ENCODE data around the gene SKIC2.

SKIC2 gene

DNA sequence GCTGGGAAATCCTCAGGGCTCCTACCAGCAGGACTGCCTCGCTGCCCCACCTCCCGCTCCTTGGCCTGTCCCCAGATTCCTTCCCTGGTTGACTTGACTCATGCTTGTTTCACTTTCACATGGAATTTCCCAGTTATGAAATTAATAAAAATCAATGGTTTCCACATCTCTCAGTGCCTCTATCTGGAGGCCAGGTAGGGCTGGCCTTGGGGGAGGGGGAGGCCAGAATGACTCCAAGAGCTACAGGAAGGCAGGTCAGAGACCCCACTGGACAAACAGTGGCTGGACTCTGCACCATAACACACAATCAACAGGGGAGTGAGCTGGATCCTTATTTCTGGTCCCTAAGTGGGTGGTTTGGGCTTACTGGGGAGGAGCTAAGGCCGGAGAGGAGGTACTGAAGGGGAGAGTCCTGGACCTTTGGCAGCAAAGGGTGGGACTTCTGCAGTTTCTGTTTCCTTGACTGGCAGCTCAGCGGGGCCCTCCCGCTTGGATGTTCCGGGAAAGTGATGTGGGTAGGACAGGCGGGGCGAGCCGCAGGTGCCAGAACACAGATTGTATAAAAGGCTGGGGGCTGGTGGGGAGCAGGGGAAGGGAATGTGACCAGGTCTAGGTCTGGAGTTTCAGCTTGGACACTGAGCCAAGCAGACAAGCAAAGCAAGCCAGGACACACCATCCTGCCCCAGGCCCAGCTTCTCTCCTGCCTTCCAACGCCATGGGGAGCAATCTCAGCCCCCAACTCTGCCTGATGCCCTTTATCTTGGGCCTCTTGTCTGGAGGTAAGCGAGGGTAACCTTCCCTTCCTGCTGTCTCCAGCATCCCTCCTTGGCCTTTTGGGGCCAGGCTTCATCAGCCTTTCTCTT is 13.2 kb upstream of the SKIC2 start, which contains the start of gene CFB:
CFB (plus strand) TSS at position 589 of the 863 bp plus-strand sequence; CDS start at position 716, 127 bp downstream.
- DNase-seq: no peak
- ATAC-seq: peak; percentile 19

DNA sequence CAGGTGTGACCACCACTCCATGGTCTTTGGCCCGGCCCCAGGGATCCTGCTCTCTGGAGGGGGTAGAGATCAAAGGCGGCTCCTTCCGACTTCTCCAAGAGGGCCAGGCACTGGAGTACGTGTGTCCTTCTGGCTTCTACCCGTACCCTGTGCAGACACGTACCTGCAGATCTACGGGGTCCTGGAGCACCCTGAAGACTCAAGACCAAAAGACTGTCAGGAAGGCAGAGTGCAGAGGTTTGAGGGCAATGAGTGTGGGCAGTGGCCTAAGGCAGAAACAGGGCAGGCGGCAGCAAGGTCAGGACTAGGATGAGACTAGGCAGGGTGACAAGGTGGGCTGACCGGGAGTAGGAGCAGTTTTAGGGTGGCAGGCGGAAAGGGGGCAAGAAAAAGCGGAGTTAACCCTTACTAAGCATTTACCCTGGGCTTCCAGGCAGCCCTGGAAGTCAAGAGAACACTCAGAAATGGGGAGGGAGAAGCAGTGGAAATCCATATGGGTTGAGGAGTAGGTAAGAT is 12.5 kb upstream of the SKIC2 start:
- ATAC-seq: no peak

DNA sequence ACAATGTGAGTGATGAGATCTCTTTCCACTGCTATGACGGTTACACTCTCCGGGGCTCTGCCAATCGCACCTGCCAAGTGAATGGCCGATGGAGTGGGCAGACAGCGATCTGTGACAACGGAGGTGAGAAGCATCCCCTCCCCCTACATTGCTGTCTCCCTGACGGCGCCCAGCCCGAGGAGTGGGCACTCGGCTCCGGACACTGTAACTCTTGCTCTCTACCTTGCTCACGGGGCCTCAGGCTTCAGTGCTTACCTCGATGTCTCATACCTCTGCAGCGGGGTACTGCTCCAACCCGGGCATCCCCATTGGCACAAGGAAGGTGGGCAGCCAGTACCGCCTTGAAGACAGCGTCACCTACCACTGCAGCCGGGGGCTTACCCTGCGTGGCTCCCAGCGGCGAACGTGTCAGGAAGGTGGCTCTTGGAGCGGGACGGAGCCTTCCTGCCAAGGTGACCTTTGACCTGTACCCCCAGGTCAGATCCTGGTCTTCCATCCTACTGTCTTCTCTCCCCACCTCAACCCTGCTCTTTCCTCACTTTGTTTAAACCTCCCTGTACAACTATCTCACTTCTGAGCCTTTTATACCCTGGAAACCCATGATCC is 11.8 kb upstream of the SKIC2 start:
- ATAC-seq (no peak), DNase-seq (no peak)

More for the DNA sequence above, 12.5 kb upstream of the SKIC2 start:
- DNase-seq: no peak

DNA sequence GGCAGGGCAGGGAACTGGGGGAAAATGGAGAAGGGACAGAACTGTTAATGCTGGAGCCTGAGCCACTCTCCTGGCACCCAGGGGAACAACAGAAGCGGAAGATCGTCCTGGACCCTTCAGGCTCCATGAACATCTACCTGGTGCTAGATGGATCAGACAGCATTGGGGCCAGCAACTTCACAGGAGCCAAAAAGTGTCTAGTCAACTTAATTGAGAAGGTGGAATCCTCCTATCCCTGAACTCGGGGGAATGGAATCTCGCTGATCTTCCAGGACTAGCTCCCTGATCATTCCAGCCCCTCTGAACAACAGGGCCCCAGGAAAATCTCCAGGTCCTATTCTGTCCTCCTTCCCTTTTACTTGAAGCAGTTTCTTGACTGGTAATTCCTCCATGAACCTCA is 11.1 kb upstream of the SKIC2 start:
- DNase-seq (no peak), ATAC-seq (no peak)

DNA sequence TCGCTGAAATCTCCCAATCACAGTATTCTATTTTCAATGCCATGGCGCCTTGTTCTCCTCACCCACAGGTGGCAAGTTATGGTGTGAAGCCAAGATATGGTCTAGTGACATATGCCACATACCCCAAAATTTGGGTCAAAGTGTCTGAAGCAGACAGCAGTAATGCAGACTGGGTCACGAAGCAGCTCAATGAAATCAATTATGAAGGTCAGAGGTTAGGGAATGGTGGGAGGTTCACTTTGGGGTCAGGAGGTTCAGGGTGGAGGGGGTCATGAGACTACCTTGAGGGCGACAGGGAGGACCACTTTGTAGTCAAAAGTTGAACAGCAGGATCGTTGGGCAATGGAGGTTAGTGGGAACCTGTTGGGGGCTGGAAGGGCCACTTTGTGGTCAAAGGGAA is 10.7 kb upstream of the SKIC2 start:
- ATAC-seq (no peak), DNase-seq (no peak)

DNA sequence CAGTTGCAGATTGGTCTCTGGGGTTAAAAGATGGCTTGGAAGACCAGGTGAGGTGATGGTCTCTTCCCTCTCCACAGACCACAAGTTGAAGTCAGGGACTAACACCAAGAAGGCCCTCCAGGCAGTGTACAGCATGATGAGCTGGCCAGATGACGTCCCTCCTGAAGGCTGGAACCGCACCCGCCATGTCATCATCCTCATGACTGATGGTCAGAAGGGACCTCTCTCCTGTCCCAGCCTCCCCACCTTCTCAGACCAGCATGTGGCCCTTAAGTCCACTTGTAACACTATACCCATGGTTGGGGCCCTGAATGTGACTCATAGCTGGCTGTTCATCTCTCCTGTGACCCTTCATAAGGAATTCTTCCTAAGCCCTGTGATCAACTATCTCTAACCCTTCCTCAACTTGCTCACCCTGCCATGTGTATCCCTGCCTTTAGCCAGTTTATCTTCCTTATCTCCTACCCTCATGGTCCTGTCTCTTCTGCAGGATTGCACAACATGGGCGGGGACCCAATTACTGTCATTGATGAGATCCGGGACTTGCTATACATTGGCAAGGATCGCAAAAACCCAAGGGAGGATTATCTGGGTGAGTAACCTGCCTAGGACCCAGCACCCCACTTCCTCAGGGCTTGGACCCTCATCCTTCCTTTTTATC is 10.1 kb upstream of the SKIC2 start:
- ATAC-seq: no peak
- no peak for DNase-seq

DNA sequence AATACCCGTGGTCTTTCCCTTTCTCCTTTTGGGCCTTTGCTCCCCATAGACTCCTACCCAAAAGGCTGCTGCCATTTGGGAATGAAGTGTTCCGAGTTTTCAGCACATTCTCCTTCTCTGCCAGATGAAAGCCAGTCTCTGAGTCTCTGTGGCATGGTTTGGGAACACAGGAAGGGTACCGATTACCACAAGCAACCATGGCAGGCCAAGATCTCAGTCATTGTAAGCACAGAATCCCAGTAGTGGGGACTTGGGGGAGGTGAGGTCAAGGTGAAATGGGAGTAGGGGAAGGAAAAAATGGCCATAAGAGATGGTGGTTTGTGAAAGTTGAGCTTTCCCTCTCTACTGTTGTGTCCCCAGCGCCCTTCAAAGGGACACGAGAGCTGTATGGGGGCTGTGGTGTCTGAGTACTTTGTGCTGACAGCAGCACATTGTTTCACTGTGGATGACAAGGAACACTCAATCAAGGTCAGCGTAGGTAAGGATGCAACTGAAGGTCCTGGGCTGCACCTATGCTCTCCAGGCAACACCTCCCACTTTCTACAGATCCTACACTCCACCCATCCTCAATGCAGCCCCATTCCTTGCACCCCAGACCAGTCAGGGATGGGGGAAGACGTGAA is 8.9 kb upstream of the SKIC2 start:
- ATAC-seq: no peak
- DNase-seq: no peak

DNA sequence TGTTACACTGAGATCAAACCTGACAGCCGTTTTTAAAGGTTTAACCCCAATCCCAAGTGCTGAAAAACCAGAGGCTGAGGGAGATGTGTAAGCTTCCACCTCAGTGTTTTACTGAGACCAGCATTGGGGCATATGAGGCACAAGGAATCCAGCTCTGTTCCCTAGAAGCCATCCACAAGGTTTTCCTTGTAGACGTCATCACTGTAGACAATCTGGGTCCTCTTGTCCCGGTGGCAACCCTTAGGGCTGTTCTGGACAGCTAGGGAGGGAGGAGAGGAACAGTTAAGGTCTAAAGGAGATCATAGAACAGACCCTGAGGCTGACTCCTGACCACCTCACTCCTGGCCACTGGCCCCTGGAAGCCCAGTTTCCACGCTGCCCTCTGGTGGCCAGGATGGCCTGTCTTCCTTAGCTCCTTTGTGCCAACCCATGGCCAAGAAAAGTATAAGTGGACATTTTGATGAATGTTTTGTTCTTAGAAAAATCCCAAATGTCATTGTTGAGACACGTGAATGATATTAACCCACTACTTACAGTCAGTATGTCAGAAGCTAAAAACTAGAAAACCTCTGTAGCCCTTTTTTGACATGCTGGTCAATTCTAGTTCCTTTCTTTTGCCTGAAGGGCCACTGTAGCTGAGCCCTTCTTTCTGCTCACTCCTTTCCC is 6.7 kb upstream of the SKIC2 start:
- DNase-seq (peak; percentile 67), ATAC-seq (no peak)

DNA sequence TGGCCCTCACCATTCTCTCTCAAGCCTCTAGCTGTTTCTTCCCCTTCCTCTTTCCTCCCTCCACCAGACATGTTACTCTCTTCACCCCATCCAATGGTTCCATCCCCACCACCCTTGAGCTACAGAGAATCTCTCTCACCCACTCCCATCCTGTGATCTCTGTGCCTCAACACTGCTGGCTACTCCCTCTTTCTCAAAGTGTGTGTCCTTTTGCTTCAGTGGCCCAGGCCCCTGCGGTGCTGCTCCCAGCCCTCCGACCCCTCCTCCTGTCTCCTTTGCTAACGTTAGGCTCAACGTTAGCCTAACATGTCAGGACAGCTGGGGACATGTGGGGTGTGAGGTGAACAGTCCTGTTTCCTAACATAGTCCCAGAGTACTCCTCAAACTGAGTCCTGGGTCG is 6.1 kb upstream of the SKIC2 start:
- ATAC-seq (no peak), DNase-seq (no peak)

DNA sequence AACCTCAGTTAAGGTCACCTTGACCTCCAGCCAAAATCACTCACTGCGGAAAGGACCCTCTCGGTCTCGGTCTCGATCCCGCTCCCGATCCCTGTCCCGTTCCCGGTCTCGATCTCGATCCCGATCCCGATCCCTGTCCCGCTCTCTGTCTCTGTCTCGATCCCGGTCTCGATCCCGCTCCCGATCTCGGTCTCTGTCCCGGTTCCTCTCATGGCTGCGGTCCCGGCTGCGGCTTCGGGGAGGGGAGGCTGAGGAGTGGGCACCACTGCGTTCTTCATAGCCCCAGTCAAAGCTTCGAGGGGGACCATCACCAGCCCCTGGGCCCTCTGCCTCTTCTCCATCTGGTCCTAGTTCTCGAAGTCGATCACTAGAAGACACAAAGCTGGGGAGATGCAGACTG is 4.5 kb upstream of the SKIC2 start:
- ATAC-seq (no peak), DNase-seq (no peak)

DNA sequence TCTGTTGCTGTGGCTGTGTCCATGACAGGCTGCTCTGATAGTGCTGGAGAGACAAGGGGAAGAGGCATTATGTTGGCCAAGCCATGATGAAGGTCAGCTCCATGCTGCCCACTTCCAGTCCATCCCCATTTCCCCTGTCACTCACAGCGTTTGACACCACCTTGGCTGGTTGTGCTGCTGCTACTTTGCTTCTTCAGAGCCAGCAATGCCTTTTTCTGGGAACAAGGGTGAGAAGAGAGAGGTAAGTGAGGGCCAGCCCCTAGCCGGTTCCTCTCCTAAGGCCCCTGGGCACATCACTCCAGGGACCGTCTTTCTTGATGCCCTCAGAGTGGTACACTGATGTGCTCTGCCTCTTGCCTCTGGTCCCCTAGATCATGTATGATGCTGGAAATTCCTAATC is 2.2 kb upstream of the SKIC2 start:
- no peak for ATAC-seq

DNA sequence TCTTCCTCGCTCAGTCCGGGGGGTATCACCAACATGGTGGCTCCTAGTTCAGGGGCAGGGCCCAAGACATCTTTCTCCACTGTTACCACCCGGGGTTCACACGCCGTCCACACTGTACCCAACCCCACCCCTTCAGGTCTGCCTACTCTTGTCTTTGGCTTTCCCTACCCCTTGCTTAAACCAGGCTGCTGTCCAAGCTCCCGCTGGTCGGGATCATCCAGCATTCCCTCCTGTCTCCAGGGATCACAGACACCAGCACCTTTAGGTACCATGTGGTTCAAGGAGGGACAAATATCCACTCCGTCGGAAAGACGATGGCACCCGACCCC is 599 bp upstream of the SKIC2 start:
- DNase-seq (no peak), ATAC-seq (no peak)

More for the DNA sequence above, 2.2 kb upstream of the SKIC2 start:
- no peak for DNase-seq

DNA sequence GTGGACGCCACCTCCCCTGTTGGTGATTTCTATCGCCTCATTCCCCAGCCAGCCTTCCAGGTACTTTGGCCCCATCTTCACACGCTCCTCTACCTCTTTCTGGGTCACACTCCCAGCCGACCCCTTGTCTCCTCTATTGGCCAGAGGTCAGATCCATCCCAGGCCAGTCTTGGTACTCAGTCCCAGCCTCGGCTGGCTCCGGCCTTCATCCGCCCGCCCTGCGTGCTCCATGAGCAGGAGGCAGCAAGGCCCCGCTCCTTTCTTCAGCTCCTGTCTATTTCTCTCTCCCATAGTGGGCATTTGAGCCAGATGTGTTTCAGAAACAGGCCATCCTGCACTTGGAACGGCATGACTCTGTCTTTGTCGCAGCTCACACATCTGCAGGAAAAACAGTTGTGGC is 2.6 kb downstream of the SKIC2 start:
- ATAC-seq: no peak
- DNase-seq: no peak

DNA sequence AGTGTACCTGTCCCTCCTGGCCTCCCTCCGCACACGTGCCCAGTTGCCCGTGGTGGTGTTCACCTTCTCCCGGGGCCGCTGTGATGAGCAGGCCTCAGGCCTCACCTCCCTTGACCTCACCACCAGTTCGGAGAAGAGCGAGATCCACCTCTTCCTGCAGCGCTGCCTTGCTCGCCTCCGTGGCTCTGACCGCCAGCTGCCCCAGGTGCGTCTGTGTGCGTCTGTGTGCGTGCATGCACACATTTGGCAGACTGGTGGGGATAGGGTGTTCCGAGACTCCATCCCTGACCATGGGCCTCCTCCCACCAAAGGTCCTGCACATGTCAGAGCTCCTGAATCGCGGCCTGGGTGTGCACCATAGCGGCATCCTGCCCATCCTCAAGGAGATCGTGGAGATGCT is 4.9 kb downstream of the SKIC2 start:
- ATAC-seq (no peak), DNase-seq (no peak)

DNA sequence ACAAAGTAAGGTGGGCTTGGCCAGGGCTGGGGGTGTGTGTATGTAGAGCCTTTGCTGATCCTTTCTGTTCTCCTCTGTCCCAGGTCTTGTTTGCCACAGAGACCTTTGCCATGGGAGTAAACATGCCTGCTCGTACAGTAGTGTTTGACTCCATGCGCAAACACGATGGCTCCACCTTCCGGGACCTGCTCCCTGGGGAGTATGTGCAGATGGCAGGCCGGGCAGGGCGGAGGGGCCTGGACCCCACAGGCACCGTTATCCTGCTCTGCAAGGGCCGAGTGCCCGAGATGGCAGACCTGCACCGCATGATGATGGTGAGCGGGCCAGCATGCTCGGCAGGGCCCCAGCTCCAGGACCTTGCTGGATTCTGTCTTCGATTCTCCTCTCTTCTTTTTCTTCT is 6.7 kb downstream of the SKIC2 start:
- DNase-seq (no peak), ATAC-seq (no peak)

DNA sequence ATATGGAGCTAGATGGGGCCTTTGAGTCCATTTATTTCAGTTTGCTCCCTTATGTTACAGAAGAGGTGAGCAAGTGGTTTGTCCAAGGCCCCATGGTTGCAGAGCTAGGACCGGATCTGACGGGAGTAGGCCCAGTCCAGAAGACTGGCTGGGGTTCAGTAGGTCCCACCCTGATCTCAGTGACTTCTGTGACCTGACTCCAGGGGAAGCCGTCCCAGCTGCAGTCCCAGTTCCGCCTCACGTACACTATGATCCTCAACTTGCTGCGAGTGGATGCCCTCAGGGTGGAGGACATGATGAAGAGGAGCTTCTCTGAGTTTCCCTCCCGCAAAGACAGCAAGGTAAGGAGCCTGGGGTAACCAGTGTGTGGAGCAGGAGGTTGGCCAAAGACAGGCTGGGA is 7.5 kb downstream of the SKIC2 start:
- DNase-seq (no peak), ATAC-seq (no peak)

DNA sequence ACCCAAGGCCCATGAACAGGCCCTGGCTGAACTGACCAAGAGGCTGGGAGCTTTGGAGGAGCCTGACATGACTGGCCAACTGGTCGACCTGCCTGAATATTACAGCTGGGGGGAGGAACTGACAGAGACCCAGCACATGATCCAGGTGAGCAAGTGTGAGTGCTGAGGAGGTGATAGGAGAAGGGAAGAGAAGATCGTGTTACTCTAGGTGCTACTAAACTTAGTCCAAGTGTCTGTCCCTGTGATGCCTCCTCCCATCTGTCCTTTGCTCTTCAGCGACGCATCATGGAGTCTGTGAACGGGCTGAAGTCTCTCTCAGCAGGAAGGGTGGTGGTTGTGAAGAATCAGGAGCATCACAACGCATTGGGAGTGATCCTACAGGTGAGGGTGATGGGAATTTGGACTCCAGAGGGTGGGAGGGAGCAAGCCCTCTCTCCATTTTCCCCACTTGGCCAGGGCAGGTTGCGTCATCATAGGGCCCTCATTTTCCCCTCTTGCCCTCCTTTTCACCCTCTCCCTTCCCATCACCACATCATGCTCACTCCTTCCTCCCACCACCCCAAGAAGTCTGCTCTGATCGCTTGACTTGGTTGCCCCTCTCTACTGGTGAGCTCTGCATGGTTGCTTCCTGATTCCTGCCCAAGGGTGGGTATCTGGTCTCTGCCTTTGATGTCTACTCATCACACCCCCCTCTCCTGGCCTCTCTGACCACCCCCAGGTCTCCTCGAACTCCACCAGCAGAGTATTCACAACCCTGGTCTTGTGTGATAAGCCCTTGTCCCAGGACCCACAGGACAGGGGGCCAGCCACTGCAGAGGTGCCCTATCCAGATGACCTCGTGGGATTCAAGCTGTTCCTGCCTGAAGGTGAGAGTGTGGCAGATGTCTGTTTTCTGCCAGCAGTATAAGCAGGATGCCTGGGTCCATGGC is 8.3 kb downstream of the SKIC2 start:
- ATAC-seq (no peak), DNase-seq (no peak)

DNA sequence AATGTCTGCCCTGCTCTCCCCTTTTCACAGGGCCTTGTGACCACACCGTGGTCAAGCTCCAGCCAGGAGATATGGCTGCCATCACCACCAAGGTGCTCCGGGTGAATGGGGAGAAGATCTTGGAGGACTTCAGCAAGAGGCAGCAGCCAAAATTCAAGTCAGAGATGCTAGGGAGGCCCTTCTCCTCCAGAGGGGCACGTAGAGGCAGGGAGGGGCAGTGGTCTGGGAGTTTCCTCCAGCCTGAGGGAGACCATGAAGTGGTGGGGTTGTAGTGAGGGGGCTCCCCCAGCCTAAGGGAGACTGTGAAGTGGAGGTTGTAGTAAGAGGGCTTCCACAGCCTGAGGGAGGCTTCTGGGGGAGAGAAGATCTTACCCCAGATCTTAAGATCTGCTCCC is 8.9 kb downstream of the SKIC2 start:
- ATAC-seq: no peak

DNA sequence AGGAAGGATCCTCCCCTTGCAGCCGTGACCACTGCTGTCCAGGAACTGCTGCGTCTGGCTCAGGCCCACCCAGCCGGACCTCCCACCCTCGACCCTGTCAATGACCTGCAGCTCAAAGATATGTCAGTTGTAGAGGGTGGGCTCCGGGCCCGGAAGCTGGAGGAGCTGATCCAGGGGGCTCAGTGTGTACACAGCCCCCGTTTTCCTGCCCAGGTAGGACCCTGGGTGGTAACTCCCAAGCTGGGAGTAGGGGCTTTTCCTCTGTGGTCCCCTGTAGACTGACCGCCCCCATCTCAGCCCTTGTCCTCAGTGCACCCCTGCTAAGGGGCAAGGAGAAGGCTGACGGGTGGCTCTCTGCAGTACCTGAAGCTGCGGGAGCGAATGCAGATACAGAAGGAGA is 9.4 kb downstream of the SKIC2 start:
- ATAC-seq (no peak), DNase-seq (no peak)

More for the DNA sequence above, 8.9 kb downstream of the SKIC2 start:
- DNase-seq: no peak

DNA sequence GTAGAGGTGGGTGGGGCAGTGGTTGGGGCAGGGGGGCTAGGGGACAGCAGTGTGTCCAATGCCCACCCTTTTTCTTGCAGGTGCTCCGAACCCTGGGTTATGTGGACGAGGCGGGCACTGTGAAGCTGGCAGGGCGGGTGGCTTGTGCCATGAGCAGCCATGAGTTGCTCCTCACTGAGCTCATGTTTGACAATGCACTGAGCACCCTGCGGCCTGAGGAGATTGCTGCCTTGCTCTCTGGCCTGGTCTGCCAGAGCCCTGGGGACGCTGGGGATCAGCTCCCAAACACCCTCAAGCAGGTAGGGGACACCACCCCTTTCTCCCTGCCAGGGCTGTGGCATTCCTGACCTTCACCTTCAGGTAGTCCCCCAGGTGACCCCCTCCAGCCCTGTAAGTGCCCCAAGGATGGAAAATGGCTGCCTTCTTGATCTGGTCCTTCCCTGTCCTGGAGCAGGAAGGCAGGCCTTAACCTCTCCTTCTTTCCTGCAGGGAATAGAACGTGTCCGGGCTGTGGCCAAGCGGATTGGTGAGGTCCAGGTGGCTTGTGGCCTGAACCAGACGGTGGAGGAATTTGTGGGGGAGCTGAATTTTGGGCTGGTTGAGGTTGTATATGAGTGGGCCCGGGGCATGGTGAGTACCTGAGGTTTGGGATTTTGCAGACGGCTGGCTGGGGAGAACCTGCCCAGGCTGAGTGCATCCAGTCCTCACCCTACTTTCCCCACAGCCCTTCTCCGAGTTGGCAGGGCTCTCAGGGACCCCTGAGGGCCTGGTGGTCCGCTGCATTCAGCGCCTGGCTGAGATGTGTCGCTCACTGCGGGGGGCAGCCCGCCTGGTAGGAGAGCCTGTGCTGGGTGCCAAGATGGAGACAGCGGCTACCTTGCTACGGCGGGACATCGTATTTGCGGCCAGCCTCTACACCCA is 10.1 kb downstream of the SKIC2 start:
- no peak for ATAC-seq
- DNase-seq: no peak

Data from stimulated activated naive CD8-positive, alpha-beta T cell treated with anti-CD3 and anti-CD28 coated beads, Interleukin-15, Interleukin-2, amounts not matched to agents 100 U/mL and 50 U/mL, for 24 hours (primary cell).